DOHH2 (cell line): ENCODE measurements around the gene CAMKMT.

ENCODE experiments used
- H3F3A ChIP-seq: fragments of 200-600 bp; sonication (generic), shearing (Covaris generic); 2 replicates; pipeline ENCODE4 v1.6.0; 2016; ENCODE audit warnings: antibody characterized with exemption, mild to moderate bottlenecking; ENCODE audit not compliant: control insufficient read depth, insufficient read depth
- H3K27ac ChIP-seq: fragments of 200-600 bp; sonication (generic); 2 replicates; pipeline ENCODE4 v1.5.1; 2014; ENCODE audit warnings: low read depth, mild to moderate bottlenecking, low read length, moderate library complexity
- H3K27me3 ChIP-seq: fragments of 200-600 bp; sonication (generic); 2 replicates; pipeline ENCODE4 v1.6.1; 2014; ENCODE audit warnings: mild to moderate bottlenecking, low read length, mixed read lengths; ENCODE audit not compliant: control insufficient read depth
- H3K36me3 ChIP-seq: fragments of 200-600 bp; sonication (generic); 2 replicates; pipeline ENCODE4 v1.6.1; 2014; ENCODE audit warnings: mild to moderate bottlenecking, low read length, moderate library complexity, mixed read lengths; ENCODE audit not compliant: control insufficient read depth
- H3K4me1 ChIP-seq: fragments of 200-600 bp; sonication (generic); 2 replicates; pipeline ENCODE4 v1.6.1; 2014; ENCODE audit warnings: mild to moderate bottlenecking, low read length, mixed read lengths; ENCODE audit not compliant: control insufficient read depth
- H3K4me2 ChIP-seq: fragments of 200-600 bp; sonication (generic); 2 replicates; pipeline ENCODE4 v1.6.0; 2014; ENCODE audit warnings: mild to moderate bottlenecking, low read length, moderate library complexity
- H3K4me3 ChIP-seq: fragments of 200-600 bp; sonication (generic); 2 replicates; pipeline ENCODE4 v1.5.1; 2014; ENCODE audit warnings: mild to moderate bottlenecking, low read length, mixed read lengths
- H3K79me2 ChIP-seq: fragments of 200-600 bp; sonication (generic); 2 replicates; pipeline ENCODE4 v1.6.1; 2014; ENCODE audit warnings: mild to moderate bottlenecking, low read length, mixed read lengths; ENCODE audit not compliant: control insufficient read depth
- H3K9me2 ChIP-seq: fragments of 200-600 bp; sonication (generic); replicated peaks from 2 replicates; pipeline ENCODE4 v1.6.1; 2014; ENCODE audit warnings: mild to moderate bottlenecking, low read length, mixed read lengths; ENCODE audit not compliant: control insufficient read depth
- H3K9me3 ChIP-seq: fragments of 200-600 bp; sonication (generic); 2 replicates; pipeline ENCODE4 v1.6.1; 2014; ENCODE audit warnings: antibody characterized with exemption, low read length, mixed read lengths; ENCODE audit not compliant: control insufficient read depth, insufficient read depth
- H4K20me1 ChIP-seq: fragments of 200-600 bp; sonication (generic); 2 replicates; pipeline ENCODE4 v1.6.0; 2014; ENCODE audit warnings: low read depth, mild to moderate bottlenecking, antibody characterized with exemption, low read length, moderate library complexity; ENCODE audit not compliant: control insufficient read depth, insufficient read depth
- CTCF ChIP-seq: fragments of 200-600 bp; sonication (generic); IDR thresholded peaks from one replicate; pipeline ENCODE4 v1.5.1; 2014; ENCODE audit warnings: antibody characterized with exemption, mild to moderate bottlenecking, low read depth, low read length; ENCODE audit not compliant: poor library complexity, severe bottlenecking
- EZH2phosphoT487 ChIP-seq: fragments of 200-600 bp; sonication (generic); IDR thresholded peaks from 2 replicates; pipeline ENCODE4 v1.6.1; 2017; ENCODE audit warnings: borderline replicate concordance, mild to moderate bottlenecking, antibody characterized with exemption, low read length, moderate library complexity, mixed read lengths

The CAMKMT gene

DNA sequence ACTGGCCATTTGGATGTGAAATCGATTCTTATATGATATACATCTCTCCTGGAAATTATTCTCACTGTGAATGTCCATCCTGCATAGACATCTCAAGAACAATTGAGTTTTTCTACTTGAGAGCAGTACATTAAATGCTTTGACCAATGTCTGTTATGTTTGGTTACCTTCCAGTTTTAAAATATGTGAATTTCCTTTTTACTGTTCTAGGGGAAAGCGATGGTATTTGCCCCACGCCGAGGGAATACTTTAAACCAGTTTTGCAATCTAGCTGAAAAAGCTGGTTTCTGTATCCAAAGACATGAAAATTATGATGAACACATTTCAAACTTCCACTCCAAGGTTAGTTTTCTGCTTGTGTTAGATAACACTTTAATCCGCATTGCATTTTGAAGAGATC, 404.5 kb downstream of the CAMKMT start:
- H3K4me1 ChIP-seq = no peaks in the 10 kb centered on the region
- H3K9me2 ChIP-seq = no peaks in the 10 kb centered on the region
- no peaks in the 10 kb centered on the region for H4K20me1 ChIP-seq
- H3K27me3 ChIP-seq = no peaks in the 10 kb centered on the region
- H3F3A ChIP-seq = no peaks in the 10 kb centered on the region
- H3K79me2 ChIP-seq = no peaks in the 10 kb centered on the region
- H3K4me3 ChIP-seq = no peak overlapping the region
- H3K9me3 ChIP-seq = no peaks in the 10 kb centered on the region
- no peaks in the 10 kb centered on the region for H3K36me3 ChIP-seq
- H3K4me2 ChIP-seq = no peak overlapping the region
- no peak overlapping the region for H3K27ac ChIP-seq
- TF ChIP-seq EZH2phosphoT487 (no peak), CTCF (no peak)

DNA sequence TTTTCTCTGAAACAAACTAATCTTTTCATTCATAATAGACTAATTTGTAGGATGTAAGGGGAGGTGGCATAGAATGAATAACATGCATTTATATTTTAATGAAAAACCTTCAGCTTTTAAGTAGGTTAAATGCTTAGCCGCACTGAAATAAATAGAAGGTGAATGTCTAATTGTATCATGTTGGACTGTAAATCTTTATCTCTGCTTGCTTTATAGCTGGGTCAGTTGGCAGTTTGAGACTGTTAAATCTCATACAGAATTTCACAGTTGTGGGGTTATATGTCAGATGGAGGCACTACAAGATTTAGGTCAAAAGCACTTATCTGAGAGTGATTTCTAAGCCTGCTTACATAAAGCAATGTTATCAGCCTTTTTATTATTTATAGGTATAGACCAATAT, 405.0 kb downstream of the CAMKMT start:
- TF ChIP-seq EZH2phosphoT487 (no peak), CTCF (no peak)
- Histone ChIP-seq H3K4me1 (no peaks in the 10 kb centered on the region), H3K9me2 (no peaks in the 10 kb centered on the region), H3K9me3 (no peaks in the 10 kb centered on the region), H3K27me3 (no peaks in the 10 kb centered on the region), H3K36me3 (no peaks in the 10 kb centered on the region), H3F3A (no peaks in the 10 kb centered on the region), H4K20me1 (no peaks in the 10 kb centered on the region), H3K27ac (no peak overlapping the region), H3K4me3 (no peak overlapping the region), H3K4me2 (no peak overlapping the region), H3K79me2 (no peaks in the 10 kb centered on the region)

DNA sequence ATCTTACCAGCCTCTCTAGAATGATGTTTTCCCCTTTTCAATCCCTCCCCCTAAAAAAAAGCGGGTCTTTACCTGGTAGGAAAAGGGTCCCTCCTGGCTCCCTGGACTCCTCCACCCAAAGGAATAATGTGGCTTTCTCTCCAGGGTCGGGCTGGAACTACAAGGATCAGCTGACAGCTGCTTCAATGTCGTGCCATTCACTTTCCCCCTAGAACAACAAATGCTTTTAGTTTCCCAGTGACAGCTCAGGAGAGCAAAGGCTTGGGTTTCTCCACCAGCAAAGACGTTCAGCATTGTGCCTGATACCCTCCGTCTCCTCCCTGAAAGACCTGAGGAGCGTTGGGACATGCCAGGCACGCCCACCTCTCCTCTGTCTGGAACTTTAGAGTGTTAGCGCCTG, 405.9 kb downstream of the CAMKMT start:
- H3K9me2 ChIP-seq = no peaks in the 10 kb centered on the region
- no peaks in the 10 kb centered on the region for H3K9me3 ChIP-seq
- no peaks in the 10 kb centered on the region for H3K79me2 ChIP-seq
- H3K36me3 ChIP-seq = no peaks in the 10 kb centered on the region
- H3K27me3 ChIP-seq = no peaks in the 10 kb centered on the region
- TF ChIP-seq EZH2phosphoT487 = no peak
- no peak for TF ChIP-seq CTCF
- no peak overlapping the region for H3K4me2 ChIP-seq
- no peak overlapping the region for H3K4me3 ChIP-seq
- no peaks in the 10 kb centered on the region for H4K20me1 ChIP-seq
- no peaks in the 10 kb centered on the region for H3K4me1 ChIP-seq
- no peaks in the 10 kb centered on the region for H3F3A ChIP-seq
- no peak overlapping the region for H3K27ac ChIP-seq
